ENCODE measurements around the gene ZNF646. TPM values are rescaled to one million over a fixed set of nuclear protein-coding genes. Genes with fewer than 3 reads are reported as not detected.
"Not testable (repeated sequence)": the region's sequence is repeated elsewhere in the genome, so short reads cannot be mapped to it uniquely, and the experiment has no call there.

ZNF646 gene
- total RNA-seq, 1 donor from 2014 or later: 10.6 TPM

DNA sequence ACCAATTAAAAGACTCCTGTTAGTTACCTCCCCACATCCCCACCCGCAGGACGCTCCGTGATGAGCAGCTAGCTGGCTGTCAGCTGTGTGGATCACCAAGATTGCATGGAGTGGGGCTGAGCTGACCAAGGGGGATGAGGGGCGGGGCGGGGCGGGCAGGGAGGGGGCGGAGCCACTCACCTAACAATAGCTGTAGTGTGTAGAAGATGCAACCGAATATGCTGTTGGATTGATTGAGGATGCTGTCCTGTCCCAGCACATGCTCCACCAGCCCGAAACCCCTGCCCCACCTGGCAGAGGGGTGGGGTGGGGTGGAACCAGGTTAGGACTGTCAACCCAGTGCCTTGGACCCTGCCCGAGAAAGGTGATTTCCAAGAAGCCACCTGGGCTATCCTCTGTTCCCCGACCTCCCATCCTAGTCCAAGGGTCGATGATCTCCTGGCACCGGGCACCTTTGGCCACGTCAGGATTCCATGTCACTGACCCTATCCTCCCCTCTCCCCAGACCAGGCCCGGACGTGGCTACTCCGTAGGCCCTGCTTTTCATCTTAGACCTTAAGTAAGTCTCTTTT lies 19.0 kb downstream of the ZNF646 start:
- Histone ChIP-seq H3K9me3 (no peaks in the 10 kb centered on the region), H3K4me3 (peak overlapping the region; percentile 80 to 94), H3K4me1 (peaks cover 17% of the 10 kb centered on the region), H3K36me3 (peaks cover 0 to 7% of the 10 kb centered on the region in 2 donors), H3K27me3 (no peaks in the 10 kb centered on the region), H3K27ac (no peak overlapping the region)
- DNase-seq (ENCODE audit: extremely low spot score in 2 of 2): no peak
- TF ChIP-seq CTCF (IDR thresholded peaks at IDR 0.05): no peak
- TF ChIP-seq POLR2AphosphoS5 (IDR thresholded peaks at IDR 0.05; ENCODE audit: insufficient read depth in 1 of 2, low read depth in 1 of 2): no peak
- TF ChIP-seq POLR2A (IDR thresholded peaks at IDR 0.05): no peak
- intact Hi-C loops (cut with DNase I): no loop called here

DNA sequence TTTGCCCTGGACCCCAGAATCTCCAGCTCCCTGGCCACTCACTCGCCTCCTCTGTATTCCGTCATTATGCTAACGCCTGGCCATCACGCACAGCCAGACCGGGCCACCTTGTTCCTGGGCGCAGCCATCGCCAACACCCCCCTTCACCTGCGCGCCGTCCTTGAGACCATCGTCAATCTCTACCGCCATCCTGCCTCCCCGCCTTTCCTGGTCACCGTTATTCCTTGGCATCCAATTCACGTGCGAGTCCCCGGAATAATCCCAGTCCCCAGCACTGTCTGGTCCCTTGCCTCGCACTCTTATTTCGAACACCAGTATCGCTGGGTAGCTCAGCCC lies 19.8 kb downstream of the ZNF646 start:
- intact Hi-C loops (cut with DNase I): no loop called here
- peak overlapping the region; percentile 73 for H3K27ac ChIP-seq
- H3K9me3 ChIP-seq: no peaks in the 10 kb centered on the region
- H3K4me1 ChIP-seq: peaks cover 17% of the 10 kb centered on the region
- no peak for TF ChIP-seq POLR2AphosphoS5 (IDR thresholded peaks at IDR 0.05; ENCODE audit: insufficient read depth in 1 of 2, low read depth in 1 of 2)
- no peak for TF ChIP-seq POLR2A (IDR thresholded peaks at IDR 0.05)
- no peak for TF ChIP-seq CTCF (IDR thresholded peaks at IDR 0.05)
- H3K4me3 ChIP-seq: peak overlapping the region; percentile 80 to 94
- peaks cover 0 to 7% of the 10 kb centered on the region in 2 donors for H3K36me3 ChIP-seq
- no peak for DNase-seq (ENCODE audit: extremely low spot score in 2 of 2)
- no peaks in the 10 kb centered on the region for H3K27me3 ChIP-seq

DNA sequence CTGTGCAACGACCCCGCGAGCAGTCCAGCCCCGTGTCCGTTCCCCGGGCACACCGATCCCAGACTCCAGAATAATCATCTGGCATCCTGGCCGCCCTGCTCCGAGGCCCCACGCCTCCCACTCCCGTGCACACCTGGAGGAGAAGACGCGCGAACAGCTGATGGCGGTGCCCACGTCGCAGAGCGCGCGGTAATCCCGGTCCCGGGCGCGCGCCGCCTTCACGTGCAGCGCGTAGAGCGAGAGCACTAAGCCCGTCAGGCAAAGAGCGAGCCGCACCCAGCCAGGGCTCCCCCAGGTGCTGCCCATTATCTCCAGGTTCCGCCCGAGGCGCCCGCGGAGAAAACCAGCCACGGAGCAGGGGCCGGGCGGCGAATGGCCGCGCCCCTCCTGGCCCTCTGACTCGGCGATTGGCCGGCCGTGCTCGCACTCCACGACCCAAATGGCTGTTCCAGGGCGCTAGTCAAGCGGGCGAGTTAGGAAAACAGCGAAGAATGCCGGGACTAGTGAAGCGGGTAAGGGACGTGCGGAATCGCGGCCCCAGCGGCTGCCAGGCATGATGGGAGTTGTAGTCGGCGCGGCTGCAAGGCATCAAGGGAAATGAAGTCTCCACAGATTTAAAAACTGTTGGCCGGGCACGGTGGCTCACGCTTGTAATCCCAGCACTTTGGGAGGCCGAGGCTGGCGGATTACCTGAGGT lies 20.4 kb downstream of the ZNF646 start, which contains the start of gene VKORC1:
Gene VKORC1, minus strand, starts transcription at position 374 of the 697 bp plus-strand sequence. Its CDS starts 68 bp downstream, at position 306.
- Histone ChIP-seq H3K27me3 (no peaks in the 10 kb centered on the region), H3K36me3 (peaks cover 0 to 7% of the 10 kb centered on the region in 2 donors), H3K4me3 (peak within 1 kb of the TSS; percentile 80 to 94), H3K27ac (peak within 1 kb of the TSS; percentile 73), H3K4me1 (peaks cover 17% of the 10 kb centered on the region), H3K9me3 (no peaks in the 10 kb centered on the region)
- DNase-seq (ENCODE audit: extremely low spot score in 2 of 2): peak in 1 of 2 donors; percentile 96
- TF ChIP-seq POLR2A (IDR thresholded peaks at IDR 0.05) (peak in 1 of 2 donors; percentile 47), POLR2AphosphoS5 (IDR thresholded peaks at IDR 0.05; ENCODE audit: insufficient read depth in 1 of 2, low read depth in 1 of 2) (peak; percentile 92 to 97), CTCF (IDR thresholded peaks at IDR 0.05) (peak in 1 of 3 experiments; percentile 4)
- intact Hi-C loops (cut with DNase I): no loop called here

DNA sequence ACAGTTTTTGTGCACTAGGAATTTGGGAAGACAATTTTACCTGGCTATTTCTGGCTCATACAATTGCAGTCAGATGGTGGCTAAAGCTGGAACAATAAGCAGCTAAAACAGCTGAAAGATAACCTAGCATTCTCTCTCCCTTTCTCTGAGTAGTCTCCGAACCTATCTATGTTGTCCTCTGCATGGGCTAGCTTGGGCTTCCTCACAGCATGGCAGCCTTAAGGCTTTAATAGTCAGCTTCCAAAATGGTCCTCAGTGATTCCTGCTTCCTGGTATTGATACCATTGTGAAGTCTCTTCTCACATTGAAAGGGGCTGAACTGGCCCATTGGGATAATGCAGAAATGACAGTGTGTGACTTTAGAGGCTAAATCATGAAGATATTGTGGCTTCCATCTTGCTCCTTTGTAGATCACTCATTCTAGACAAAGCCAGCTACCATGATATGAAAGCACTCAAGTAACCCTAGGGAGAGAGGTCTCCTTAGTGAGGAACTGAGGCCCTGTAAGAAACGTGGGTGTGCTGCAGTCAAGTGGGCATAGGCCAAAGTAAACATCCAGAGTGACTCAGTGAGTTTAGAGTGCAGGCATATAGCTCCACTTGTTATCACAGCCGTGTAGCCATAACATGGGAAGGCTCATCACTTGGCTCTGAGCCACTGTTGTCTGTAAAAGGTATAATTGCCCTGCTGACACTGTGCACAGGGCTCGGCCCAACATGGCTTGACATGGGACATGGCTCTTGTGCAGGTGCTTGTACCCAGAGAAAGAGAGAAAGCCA lies 25.8 kb downstream of the ZNF646 start:
- DNase-seq (ENCODE audit: extremely low spot score in 2 of 2): no peak
- no peaks in the 10 kb centered on the region for H3K4me1 ChIP-seq
- H3K27me3 ChIP-seq: no peaks in the 10 kb centered on the region
- H3K4me3 ChIP-seq: no peak overlapping the region
- no peak overlapping the region for H3K27ac ChIP-seq
- intact Hi-C loops (cut with DNase I): no loop called here
- H3K36me3 ChIP-seq: no peaks in the 10 kb centered on the region
- no peaks in the 10 kb centered on the region for H3K9me3 ChIP-seq
- TF ChIP-seq POLR2A (IDR thresholded peaks at IDR 0.05) (no peak), POLR2AphosphoS5 (IDR thresholded peaks at IDR 0.05; ENCODE audit: insufficient read depth in 1 of 2, low read depth in 1 of 2) (no peak), CTCF (IDR thresholded peaks at IDR 0.05) (no peak)

DNA sequence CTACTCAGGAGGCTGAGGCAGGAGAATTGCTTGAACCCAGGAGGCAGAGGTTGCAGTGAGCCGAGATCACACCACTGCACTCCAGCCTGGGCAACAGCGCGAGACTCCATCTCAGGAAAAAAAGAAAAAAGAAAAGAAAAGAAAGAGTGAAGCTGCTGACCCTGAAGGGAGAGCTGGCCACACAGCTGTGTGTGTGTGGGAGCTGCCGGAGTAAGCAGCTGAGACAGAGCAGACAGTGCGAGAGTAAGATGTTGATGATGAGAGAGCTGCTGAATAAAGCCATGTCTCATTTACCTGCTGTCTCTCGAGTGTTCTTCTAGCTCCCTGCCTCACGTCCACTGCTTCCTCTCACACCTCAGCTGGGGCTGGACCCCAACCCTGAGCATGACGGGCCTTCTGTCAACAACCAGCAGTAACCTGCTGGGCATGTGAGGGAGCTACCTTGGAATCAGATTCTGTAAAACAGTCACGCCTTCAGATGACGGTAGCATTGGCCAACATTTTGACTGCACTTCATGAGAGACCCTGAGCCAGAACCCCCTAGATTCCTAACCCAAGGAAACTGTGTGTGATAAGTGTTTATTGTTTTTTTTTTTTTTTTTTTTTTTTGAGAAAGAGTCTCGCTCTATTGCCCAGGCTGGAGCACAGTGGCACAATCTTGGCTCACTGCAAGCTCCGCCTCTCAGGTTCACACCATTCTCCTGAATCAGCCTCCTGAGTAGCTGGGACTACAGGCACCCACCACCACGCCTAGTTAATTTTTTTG lies 26.8 kb downstream of the ZNF646 start:
- H3K4me3 ChIP-seq; H3K36me3 ChIP-seq; H3K4me1 ChIP-seq; DNase-seq (ENCODE audit: extremely low spot score in 2 of 2); intact Hi-C loops (cut with DNase I); H3K27ac ChIP-seq; H3K27me3 ChIP-seq; H3K9me3 ChIP-seq: not testable (repeated sequence)

All from vagina (tissue), 2 donors.